LoVo (cell line): Measurements from ENCODE around the gene VWA5A.
"Not testable (repeated sequence)": the region's sequence is repeated elsewhere in the genome, so short reads cannot be mapped to it uniquely, and the experiment has no call there.

ENCODE experiments used
- DNase-seq: peaks from one replicate; pipeline ENCODE4 v3.0.0-alpha.2; 2016; ENCODE audit warnings: low spot score

Gene VWA5A

GRCh38 chr11:124094731-124095130 lies 20.5 kb upstream of the VWA5A start:
- no peak for DNase-seq

- no peak for DNase-seq
Observed at GRCh38 chr11:124096364-124096763, 18.9 kb upstream of the VWA5A start.

GRCh38 chr11:124098141-124098540 lies 17.1 kb upstream of the VWA5A start:
- DNase-seq, result no peak

- no peak for DNase-seq
Observed at GRCh38 chr11:124101737-124102136, 13.5 kb upstream of the VWA5A start.

- DNase-seq, result no peak
Observed at GRCh38 chr11:124108156-124108555, 7.1 kb upstream of the VWA5A start.

GRCh38 chr11:124109377-124109776 lies 5.9 kb upstream of the VWA5A start:
- no peak for DNase-seq

GRCh38 chr11:124110201-124110600 lies 5.0 kb upstream of the VWA5A start:
- DNase-seq, result no peak

GRCh38 chr11:124113890-124114289 lies 1.4 kb upstream of the VWA5A start:
- DNase-seq, result no peak

- no peak for DNase-seq
Observed at GRCh38 chr11:124115782-124116616, 749 bp downstream of the VWA5A start.

GRCh38 chr11:124119103-124119502 lies 3.9 kb downstream of the VWA5A start:
- no peak for DNase-seq

- no peak for DNase-seq
Observed at GRCh38 chr11:124120891-124121290, 5.6 kb downstream of the VWA5A start.

- DNase-seq, result no peak
Observed at GRCh38 chr11:124122123-124122522, 6.9 kb downstream of the VWA5A start.

- no peak for DNase-seq
Observed at GRCh38 chr11:124123622-124124021, 8.4 kb downstream of the VWA5A start.

- not testable (repeated sequence) for DNase-seq
Observed at GRCh38 chr11:124127134-124127533, 11.9 kb downstream of the VWA5A start.

GRCh38 chr11:124143034-124143433 lies 27.8 kb downstream of the VWA5A start:
- no peak for DNase-seq

- DNase-seq, result no peak
Observed at GRCh38 chr11:124147951-124148350, 32.7 kb downstream of the VWA5A start.

- DNase-seq, result no peak
Observed at GRCh38 chr11:124150684-124151083, 35.4 kb downstream of the VWA5A start.

GRCh38 chr11:124152770-124153407 lies 37.6 kb downstream of the VWA5A start:
- DNase-seq, result no peak

- no peak for DNase-seq
Observed at GRCh38 chr11:124153821-124154220, 38.6 kb downstream of the VWA5A start.

- DNase-seq, result no peak
Observed at GRCh38 chr11:124159481-124159880, 44.2 kb downstream of the VWA5A start.

GRCh38 chr11:124160986-124161385 lies 45.7 kb downstream of the VWA5A start:
- no peak for DNase-seq

- no peak for DNase-seq
Observed at GRCh38 chr11:124167826-124168231, 52.6 kb downstream of the VWA5A start.

- no peak for DNase-seq
Observed at GRCh38 chr11:124168796-124169195, 53.5 kb downstream of the VWA5A start.

GRCh38 chr11:124170315-124170714 lies 55.1 kb downstream of the VWA5A start:
- not testable (repeated sequence) for DNase-seq
